GM19025 (cell line): ENCODE measurements around the gene SLC35F5.
"Not testable (repeated sequence)": the region's sequence is repeated elsewhere in the genome, so short reads cannot be mapped to it uniquely, and the experiment has no call there.

Experiments
- ATAC-seq: cut with Tn5 transposase; IDR thresholded peaks from one replicate; pipeline ENCODE4 v1.9.1; 2021; ENCODE audit warnings: mild to moderate bottlenecking, low read depth, moderate library complexity; ENCODE audit not compliant: unreplicated experiment

SLC35F5 gene

DNA sequence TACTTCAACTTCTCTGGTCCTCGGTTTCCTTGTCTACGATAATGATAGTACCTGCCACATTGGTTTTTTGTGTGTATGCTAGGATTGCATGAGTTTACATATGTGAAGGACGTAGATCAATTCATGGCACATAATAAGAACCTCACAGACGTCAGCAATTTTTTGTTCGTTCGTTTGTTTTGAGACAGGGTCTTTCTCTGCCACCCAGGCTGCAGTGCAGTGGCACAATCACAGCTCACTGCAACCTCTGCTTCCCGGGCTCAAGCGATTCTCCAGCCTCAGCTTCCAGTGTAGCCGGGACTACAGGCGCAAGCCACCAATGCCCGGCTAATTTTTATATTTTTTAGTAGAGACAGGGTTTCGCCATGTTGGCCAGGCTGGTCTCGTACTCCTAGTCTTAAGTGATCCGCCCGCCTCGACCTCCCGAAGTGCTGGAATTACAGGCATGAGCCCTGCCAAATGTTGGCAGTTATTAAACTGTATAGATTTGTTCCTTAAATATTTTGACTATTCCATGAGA, 756 bp upstream of the SLC35F5 start:
- no peak for ATAC-seq

DNA sequence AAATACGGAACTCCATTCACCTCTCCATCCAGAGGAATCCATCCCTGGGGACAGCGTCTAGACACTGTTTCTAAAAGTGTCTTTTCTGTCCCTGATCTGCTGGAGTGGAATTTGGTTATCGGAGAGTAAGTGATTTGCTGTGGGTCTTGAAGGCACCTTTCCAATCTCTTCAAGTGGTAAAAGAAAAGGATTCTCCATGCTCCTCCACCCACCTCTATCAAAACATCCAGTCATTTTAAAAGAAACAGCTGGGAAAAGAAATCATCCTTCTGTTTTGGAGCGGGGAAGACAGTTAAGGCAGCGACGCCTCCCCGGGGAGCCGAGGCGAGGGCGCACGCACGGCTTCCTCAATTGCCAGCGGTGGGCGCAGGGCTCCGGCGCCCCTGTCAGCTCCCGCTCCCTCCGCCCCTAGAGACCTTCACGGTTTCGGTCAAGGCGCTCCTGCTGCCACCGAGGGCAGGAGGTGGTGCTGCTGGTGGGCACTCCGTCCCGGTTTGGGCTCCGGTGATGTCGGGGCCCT, 547 bp downstream of the SLC35F5 start:
- peak; percentile 33 for ATAC-seq

DNA sequence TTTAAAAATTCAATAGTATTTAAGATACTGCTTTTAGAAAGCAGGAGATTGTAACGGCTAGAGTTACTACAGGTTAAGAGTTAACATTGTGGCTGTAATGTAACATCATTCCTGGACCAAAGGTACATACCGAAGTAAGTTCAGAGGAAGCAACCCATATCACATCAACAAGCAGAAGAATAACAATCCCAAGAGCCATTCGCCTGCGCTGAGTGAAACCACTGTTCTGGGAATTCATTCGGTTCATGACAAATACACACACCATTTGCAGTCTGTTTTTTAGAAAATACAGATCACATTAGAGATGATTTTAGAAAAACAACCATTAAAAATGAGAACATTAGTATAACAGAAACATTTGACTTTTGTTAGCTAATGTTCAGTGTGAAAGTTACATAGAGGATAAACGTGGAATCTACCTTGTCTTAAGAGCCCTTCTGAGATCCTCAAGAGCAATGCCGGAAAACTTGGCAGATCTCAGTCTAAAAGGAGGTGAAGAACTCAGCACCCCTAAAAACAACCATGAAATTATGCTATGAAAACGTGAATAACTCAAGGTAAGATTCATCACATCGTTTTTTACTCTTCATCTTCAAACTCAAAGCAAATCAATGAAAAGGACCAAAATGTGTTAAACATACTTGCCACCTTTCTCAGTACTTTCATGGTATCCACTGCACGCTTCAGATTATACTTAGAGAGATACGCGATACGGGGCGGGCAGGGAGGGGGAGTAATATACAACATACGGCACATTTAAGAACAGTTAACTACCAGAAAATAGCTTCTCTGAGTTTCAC, 1.2 kb downstream of the SLC35F5 start:
- ATAC-seq, result no peak

DNA sequence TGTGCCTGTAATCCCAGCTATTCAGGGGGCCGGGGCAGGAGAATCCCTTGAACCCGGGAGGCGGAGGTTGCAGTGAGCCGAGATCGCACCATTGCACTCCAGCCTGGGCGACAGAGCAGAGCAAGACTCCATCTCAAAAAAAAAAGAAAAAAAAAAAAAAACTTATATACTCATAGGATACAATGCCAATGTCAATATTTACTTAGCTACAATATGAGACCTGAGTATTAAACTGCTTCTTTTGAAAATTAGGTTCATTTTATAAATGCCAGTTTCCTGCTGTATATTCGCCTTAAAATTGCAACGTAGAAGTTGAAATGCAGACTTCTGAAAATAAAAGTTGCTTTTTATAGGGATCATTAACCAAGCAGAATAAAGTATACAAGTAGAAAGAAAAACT, 2.3 kb downstream of the SLC35F5 start:
- no peak for ATAC-seq

DNA sequence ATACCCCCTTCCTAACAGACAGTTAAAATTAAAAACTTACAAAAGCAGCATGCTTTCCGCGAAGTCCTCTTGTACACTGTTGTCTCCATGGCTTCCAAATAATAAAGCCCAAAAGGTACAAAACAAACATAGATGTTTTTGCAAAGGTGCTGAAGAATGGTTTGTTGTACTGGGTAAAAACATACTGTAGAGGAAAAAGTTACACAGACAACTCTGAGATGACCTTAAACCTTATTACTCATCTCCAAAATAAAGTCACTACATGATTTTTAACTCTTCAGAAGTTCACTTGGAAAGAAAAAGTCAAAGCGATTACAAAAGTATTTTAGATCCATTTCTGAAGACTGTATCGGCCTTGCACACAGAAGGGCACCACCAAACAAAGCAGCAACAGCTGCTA, 6.1 kb downstream of the SLC35F5 start:
- ATAC-seq, result no peak

DNA sequence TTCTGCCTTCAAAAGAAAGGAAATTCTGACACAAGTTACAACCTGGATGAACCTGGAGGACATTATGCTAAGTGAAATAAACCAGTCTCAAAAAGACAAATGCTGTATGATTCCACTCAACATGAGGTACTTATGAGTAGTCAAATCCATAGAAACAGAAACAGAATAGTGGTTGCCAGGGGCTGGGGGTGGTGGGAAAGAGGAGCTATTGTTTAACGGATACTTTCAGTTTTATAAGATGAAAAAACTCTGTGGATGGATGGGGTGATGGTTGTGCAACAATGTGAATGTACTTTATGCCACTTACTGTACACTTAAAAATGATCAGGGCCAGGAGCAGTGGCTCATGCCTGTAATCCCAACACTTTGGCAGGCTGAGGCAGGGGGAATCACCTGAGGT, 15.4 kb downstream of the SLC35F5 start:
- ATAC-seq, result no peak

DNA sequence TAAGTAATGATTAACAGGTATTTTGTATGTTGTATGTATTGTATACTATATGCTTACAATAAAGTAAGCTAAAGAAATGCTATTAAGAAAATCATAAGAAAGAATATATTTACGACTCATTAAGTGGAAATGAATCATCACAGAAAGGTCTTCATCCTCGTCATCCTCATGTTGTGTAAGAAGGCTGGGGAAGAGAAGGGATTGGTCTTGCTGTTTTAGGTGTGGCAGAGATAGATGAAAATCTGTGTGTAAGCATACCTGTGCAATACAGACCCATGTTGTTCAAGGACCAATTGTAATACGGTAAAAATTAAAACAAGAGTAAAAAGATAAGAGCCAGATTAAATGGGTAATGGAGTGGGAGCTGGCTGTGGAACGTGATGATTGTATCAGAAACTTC, 16.6 kb downstream of the SLC35F5 start:
- ATAC-seq, result no peak

DNA sequence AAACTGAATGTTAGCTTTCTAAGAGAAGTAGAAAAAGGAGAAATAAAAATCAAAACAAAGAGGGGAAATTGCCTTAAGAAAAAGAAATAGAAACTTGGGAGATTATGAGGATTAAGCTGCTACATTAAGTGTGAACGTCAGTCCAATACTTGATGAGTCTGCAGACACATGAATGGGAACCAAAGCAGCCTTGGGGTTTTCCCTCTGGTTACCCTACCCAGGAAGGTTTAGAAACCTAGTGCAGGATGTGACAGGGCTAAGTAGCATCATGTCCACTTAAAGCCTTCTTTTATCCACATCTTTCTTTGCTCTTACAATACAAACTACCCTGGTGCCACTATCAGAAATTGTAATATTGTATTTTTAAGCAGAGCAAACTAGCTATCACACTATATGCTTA, 22.3 kb downstream of the SLC35F5 start:
- ATAC-seq, result peak; percentile 76

DNA sequence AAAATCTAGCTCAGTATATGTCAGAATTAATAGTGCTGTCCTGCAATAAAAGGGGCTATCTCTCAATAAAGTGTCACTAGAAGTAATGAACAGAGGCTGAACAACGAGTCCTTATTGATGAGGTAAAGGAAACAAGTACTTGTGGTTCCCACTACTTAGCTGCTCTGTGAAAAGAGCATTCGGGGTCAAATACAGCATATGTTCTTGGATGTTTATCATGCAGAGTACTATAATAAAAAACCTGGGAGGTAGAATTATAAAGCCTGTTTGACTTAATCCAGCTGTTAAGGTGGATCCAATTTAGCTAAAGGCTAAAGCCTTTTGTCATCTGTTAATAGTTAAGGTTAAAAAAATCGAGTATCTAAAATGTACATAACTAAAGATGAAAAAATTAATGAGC, 32.4 kb downstream of the SLC35F5 start:
- no peak for ATAC-seq

DNA sequence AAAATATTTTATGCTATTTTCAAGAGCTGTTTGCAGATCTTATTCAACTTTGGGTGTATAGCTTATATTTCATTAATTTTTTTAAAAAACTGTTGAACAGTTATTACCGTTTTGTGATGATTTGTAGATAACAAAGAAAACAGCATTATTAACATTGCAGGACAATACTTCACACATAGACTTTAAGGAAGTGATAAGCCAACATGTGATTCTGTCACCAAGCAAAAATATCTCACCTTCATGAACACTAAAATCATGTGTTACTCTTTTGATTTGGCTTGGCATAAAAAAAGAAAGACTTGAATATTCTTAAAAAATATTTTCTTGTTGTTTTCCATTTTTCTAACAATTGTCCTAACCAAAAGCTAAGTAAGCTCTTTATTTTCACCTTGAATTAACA, 33.0 kb downstream of the SLC35F5 start:
- no peak for ATAC-seq

DNA sequence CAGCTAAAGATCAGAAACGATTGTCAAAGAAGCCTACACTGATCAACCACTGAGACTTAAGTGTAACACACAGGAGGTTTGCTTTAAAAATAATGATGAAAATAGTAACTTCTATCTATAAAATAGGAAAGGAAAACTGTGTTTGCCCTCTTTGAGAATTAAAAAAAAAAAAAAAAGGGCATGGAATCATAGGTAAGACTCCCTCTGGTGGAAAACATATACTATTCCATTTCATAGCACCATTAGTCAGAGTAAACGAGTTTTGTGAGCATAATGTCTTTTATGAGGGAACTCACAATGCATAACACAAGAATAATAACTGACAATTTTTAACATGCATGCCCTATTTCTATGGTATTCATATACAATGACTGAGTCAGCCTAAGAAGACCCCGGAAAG, 36.3 kb downstream of the SLC35F5 start:
- ATAC-seq, result no peak

DNA sequence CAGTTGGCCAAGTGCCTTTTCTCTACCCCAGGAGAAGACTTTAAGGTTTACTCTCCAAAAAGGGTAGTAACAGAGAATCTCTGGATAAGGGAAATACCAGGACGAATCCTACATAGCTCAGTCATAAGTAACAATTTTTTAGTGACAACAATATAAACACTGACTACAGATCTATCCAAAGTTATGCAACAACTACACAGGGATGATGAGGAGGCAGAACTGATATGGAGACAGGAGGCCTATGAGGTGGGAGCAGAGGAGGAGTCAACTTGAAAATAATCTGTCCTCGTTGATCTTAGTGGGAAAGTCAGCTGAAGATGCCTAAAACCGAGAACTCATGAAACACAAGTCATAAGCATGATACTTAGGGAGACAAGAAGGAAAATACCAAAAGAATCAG, 40.2 kb downstream of the SLC35F5 start:
- no peak for ATAC-seq

DNA sequence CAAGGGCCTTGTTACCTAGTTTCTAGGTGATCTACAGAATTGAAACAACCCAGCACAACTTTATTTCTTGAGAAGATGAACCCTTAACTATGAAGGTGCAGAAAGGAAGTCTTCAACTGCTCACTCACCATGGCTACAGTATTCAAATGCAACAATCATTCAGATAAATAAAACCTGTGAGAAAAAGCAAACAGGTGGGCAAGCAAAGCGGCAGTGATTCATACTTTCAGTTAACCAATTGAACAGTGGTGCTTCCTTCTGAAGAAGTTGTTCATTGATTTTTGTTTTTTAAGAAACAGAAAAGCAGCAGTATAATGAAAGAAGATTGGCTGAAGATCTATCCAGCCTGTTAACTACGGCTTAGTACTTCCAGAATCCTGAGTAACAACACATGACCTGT, 43.5 kb downstream of the SLC35F5 start:
- ATAC-seq, result no peak

DNA sequence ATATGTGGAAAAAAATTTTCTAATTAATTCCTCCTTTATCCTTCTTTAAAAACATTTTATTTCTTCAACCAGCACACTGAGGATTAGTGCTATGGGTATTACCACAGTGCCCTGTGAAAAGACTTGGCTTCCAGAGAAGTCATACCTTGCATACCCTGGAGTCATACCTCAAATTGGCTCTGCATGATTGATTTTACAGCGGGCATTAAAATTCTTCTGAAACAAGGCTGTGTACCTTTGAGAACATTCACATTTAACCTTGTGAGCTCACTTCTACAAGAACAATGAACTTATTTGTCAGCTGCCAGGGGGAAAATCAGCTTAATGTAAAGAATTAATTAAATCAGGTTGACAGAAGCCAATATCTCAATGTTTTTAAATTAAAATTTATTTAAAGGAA, 44.6 kb downstream of the SLC35F5 start:
- no peak for ATAC-seq

DNA sequence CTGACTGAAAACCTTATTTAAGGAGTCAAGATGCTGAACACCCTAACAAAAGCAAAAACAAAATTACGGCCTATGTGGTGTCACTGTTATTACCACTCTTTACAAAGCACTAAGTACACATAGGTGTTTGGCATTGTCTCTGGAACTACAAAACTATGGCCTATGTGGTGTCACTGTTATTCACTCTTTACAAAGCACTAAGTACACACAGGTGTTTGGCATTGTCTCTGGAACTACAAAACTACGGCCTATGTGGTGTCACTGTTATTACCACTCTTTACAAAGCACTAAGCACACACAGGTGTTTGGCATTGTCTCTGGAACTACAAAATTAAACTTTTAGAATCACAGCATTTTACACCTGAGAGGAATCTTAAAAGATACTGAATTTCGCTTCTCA, 47.4 kb downstream of the SLC35F5 start:
- ATAC-seq, result no peak

DNA sequence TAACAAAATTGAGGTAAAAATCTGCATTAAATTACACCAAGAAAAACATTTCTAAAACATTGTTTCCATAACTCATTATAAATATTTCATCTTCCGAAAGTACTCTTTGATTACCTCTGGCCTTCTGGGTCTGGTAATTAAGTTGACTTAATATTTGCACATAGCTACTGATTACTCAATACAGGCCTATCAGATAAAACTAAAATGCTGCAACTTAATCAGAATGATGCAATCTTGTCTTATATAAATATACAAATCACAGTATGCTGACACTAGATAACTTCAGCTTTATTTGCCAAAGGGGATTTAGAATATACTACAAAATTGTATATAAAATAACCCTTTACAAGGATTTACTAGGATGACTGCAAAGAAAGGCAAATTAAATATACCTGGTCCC, 49.3 kb downstream of the SLC35F5 start:
- no peak for ATAC-seq

DNA sequence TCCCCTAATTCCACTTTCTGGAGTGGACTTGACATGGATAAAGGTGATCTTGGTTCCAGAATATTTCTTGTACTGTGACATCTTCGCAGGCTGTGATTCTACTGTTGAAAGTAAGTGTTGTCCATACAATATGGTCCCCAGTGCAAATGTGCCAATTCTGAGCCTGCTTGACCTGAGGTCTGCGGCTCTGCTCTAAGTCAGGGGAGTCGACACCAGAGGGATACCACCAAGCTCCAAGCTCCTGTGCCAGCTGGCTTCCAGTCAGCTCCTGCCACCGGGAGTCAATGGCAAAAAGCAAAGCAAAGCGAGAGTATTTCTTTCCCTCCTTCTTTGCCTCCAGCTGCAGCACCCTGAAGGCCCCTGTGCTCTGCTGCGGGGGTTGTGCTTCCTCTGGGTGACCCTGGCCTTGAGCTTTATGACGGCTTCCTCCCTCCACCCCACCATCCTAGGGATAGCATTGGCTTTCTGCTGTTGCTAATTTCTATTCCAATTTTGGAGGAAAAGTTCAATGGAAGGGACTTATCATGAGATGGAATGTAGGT, 50.4 kb downstream of the SLC35F5 start:
- no peak for ATAC-seq

DNA sequence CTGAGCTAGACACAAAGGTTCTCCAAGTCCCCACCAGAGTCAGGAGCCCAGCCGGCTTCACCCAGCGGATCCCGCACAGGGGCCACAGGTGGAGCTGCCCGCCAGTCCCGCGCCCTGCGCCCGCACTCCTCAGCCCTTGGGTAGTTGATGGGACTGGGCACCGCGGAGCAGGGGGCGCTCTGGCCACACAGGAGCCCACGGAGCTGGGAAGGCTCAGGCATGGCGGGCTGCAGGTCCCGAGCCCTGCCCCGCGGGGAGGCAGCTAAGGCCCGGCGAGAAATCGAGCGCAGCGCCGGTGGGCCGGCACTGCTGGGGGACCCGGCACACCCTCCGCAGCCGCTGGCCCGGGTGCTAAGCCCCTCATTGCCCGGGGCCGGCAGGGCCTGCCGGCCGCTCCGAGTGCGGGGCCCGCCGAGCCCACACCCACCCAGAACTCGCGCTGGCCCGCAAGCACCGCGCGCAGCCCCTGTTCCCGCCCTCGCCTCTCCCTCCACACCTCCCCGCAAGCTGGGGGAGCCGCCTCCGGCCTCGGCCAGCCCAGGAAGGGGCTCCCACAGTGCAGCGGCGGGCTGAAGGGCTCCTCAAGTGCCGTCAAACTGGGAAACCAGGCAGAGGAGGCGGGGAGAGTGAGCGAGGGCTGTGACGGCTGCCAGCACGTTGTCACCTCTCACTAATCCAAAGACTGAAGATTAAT, 52.0 kb downstream of the SLC35F5 start:
- ATAC-seq, result not testable (repeated sequence)

DNA sequence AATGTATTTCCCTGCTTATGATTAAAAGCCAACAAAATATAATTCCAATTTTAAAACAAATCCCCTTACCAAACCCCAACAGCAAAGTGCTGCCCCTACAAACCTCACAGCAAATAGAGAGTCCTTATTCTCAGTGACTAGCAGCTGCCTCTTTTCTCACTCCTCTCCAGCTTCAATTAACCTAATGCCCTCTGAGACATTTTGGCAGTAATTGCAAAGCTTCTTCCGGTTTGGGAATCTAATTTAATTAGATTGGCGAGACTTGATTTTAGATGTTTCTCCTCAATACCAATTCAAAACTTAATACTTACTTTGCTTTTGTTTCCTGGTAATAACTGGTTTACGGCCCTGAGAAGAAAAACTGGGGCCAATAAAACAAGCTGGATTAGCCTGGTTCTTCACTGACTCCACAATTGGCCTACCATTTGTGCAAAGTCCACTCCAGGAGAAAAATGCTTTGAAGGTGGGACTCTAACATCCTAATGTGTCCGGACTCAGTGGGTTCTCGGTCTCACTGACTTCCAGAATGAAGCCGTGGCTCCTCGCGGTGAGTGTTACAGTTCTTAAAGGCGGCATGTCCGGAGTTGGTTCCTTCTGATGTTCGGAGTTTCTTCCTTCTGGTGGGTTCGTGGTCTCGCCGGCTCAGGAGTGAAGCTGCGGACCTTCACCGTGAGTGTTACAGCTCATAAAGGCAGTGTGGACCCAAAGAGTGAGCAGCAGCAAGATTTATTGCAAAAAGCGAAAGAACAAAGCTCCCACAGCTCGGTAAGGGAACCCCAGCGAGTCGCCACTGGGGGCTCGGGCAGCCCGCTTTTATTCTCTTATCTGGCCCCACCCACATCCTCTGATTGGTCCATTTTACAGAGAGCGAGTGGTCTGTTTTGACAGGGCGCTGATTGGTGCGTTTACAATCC, 52.8 kb downstream of the SLC35F5 start:
- no peak for ATAC-seq

DNA sequence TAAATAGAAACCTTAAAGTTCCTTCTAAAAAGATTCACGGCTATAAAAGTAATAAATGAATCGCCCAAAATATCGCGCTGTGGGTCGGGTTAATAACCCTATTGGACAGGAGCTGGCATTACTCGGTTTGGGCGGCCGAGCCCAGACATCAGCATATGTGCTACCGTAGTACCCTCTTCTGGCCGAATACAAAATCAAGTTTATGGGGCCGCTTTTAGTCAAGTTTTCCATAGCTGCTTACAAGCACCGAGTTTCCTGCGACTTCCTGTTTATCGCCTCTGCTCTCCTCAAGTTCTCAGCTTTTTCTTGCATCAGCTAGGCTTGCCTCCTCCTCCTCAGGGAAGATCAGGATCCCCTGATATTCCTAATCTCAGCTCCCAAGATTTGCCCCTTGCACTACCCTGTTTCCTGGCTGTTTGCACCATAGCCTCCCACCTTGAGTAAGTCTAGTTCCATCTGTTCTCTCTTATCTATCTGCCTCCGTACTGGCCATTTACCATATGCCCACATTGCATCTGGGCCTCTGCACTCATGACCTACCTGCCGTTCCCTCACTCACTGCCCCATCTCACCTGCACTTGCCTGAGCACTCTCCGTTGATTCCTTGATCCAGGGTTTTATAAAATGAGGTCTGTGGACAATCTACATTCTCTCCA, 56.1 kb downstream of the SLC35F5 start:
- ATAC-seq, result peak; percentile 71
